ENCODE results near the gene EXOSC6. TPM values are rescaled to one million over a fixed set of nuclear protein-coding genes. Genes with fewer than 3 reads are reported as not detected.
"Not testable (repeated sequence)": the region's sequence is repeated elsewhere in the genome, so short reads cannot be mapped to it uniquely, and the experiment has no call there.

The EXOSC6 gene
- total RNA-seq, 1 donor from 2014 or later = 27.5 TPM

DNA sequence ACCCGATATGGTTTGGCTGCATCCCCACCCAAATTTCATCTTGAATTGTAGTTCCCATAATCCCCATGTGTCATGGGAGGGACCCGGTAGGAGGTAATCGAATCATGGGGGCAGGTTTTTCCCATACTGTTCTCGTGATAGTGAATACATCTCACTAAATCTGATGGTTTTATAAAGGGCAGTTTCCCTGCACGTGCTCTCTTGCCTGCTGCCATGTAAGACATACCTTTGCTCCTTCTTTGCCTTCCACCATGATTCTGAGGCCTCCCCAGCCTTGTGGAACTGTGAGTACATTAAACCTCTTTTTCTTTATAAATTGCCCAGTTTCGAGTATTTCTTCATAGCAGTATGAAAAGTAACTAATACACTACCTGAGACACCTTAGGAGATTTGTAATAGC is 45.4 kb downstream of the EXOSC6 start:
- peaks cover 16% of the 10 kb centered on the region for H3K36me3 Mint-ChIP-seq
- H3K4me3 Mint-ChIP-seq; H3K4me1 Mint-ChIP-seq (ENCODE audit: unreplicated experiment); H3K27me3 Mint-ChIP-seq; H3K9me3 Mint-ChIP-seq; DNase-seq (ENCODE audit: extremely low spot score, unreplicated experiment); H3K27ac Mint-ChIP-seq: not testable (repeated sequence)

GRCh38 chr16:70204668-70205405 is 46.9 kb downstream of the EXOSC6 start:
- not testable (repeated sequence) for DNase-seq (ENCODE audit: extremely low spot score, unreplicated experiment); H3K4me3 Mint-ChIP-seq; H3K27me3 Mint-ChIP-seq; H3K27ac Mint-ChIP-seq; H3K9me3 Mint-ChIP-seq; H3K4me1 Mint-ChIP-seq (ENCODE audit: unreplicated experiment)
- peaks cover 15% of the 10 kb centered on the region for H3K36me3 Mint-ChIP-seq

- H3K36me3 Mint-ChIP-seq = peaks cover 11% of the 10 kb centered on the region
- H3K4me1 Mint-ChIP-seq (ENCODE audit: unreplicated experiment); DNase-seq (ENCODE audit: extremely low spot score, unreplicated experiment); H3K4me3 Mint-ChIP-seq; H3K27ac Mint-ChIP-seq; H3K27me3 Mint-ChIP-seq; H3K9me3 Mint-ChIP-seq: not testable (repeated sequence)
Observed at GRCh38 chr16:70204010-70204409, 47.7 kb downstream of the EXOSC6 start.

DNA sequence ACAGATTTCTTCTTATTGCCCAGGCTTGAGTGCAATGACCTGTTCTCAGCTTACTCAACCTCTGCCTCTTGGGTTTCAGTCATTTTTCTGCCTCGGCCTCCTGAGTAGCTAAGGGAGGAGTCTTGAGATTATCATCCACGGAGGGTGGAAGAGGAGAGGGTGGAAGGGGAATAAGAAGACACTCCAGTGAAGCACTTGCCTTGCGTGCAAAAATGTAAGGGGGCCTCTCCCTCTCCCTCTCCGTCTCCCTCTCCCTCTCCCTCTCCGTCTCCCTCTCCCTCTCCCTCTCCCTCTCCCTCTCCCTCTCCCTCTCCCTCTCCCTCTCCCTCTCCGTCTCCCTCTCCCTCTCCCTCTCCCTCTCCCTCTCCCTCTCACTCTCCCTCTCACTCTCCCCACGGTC is 48.2 kb downstream of the EXOSC6 start:
- H3K27ac Mint-ChIP-seq; H3K9me3 Mint-ChIP-seq; H3K27me3 Mint-ChIP-seq; DNase-seq (ENCODE audit: extremely low spot score, unreplicated experiment); H3K4me3 Mint-ChIP-seq; H3K4me1 Mint-ChIP-seq (ENCODE audit: unreplicated experiment): not testable (repeated sequence)
- peaks cover 11% of the 10 kb centered on the region for H3K36me3 Mint-ChIP-seq

DNA sequence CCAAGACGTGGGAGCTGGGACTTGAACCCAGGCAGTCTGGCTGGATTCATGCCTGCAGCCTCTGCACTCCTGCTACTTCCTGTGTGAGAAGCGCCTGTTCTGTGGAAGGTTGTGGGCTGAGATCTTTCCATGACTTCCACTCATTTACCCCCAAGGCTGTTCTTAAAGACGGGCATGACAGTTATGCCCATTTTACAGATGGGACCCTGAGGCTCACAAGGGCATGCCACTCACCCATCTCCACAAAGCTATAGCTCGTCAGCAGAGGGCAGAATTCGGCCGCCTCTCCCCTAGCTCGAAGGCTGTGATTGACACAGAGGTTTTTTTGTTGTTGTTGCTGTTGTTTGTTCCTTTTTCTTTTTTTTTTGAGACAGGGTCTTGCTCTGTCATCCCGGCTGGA is 51.7 kb downstream of the EXOSC6 start:
- not testable (repeated sequence) for H3K9me3 Mint-ChIP-seq; H3K4me3 Mint-ChIP-seq; DNase-seq (ENCODE audit: extremely low spot score, unreplicated experiment); H3K36me3 Mint-ChIP-seq; H3K27ac Mint-ChIP-seq; H3K27me3 Mint-ChIP-seq; H3K4me1 Mint-ChIP-seq (ENCODE audit: unreplicated experiment)

- not testable (repeated sequence) for DNase-seq (ENCODE audit: extremely low spot score, unreplicated experiment); H3K27ac Mint-ChIP-seq; H3K9me3 Mint-ChIP-seq; H3K4me1 Mint-ChIP-seq (ENCODE audit: unreplicated experiment); H3K27me3 Mint-ChIP-seq; H3K4me3 Mint-ChIP-seq; H3K36me3 Mint-ChIP-seq
Observed at GRCh38 chr16:70199170-70199569, 52.6 kb downstream of the EXOSC6 start.

GRCh38 chr16:70198666-70199065 is 53.1 kb downstream of the EXOSC6 start:
- H3K27ac Mint-ChIP-seq; H3K9me3 Mint-ChIP-seq; H3K4me3 Mint-ChIP-seq; H3K4me1 Mint-ChIP-seq (ENCODE audit: unreplicated experiment); DNase-seq (ENCODE audit: extremely low spot score, unreplicated experiment); H3K36me3 Mint-ChIP-seq; H3K27me3 Mint-ChIP-seq: not testable (repeated sequence)

DNA sequence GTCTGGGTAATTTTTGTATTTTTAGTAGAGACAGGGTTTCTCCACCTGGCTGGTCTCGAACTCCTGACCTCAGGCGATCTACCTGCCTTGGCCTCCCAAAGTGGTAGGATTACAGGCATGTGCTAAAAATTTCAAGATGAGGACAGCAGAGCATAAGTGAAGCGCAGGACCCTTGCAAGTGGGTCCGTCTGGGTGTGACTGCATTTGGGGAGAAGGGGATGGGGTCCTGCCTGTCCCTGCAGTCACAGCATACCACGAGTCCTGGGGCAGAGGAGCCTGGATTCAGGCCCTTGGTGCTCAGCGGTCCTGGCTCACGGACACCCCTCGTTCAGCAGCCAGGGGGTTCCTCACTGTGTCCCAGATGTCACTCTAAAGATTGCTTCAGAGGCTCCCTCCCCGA is 53.5 kb downstream of the EXOSC6 start:
- not testable (repeated sequence) for H3K9me3 Mint-ChIP-seq; H3K4me1 Mint-ChIP-seq (ENCODE audit: unreplicated experiment); H3K36me3 Mint-ChIP-seq; H3K27me3 Mint-ChIP-seq; DNase-seq (ENCODE audit: extremely low spot score, unreplicated experiment); H3K27ac Mint-ChIP-seq; H3K4me3 Mint-ChIP-seq

DNA sequence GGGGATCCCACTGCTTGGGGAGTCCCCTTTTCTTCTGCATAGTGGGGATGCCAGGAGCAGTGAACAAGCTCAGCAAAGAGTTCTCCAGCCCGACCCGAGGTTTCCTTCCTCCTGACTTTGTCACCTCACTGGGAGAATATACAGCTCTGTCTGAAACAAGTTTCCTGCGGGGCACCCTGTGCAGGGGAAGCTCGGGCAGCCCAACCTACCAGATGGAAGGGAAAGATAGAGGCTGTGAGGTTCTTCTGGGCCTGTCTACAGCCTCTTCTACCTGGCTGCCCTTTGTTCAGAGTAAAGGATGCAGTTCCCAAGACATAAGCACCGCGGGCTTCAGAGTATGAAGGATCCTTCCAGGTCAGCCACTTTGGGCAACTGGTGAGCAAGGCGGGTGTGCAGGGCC is 54.1 kb downstream of the EXOSC6 start:
- DNase-seq (ENCODE audit: extremely low spot score, unreplicated experiment); H3K4me3 Mint-ChIP-seq; H3K27me3 Mint-ChIP-seq; H3K4me1 Mint-ChIP-seq (ENCODE audit: unreplicated experiment); H3K9me3 Mint-ChIP-seq; H3K27ac Mint-ChIP-seq; H3K36me3 Mint-ChIP-seq: not testable (repeated sequence)

Other genes starting within 250 kb of the EXOSC6 start
- gene PDPR, start 137.6 kb downstream of the EXOSC6 start, total RNA-seq (ENCODE audit: low replicate concordance) = 15.3 and 29.9 TPM in 2 replicates
- 1.1 TPM in 1 of 2 replicates, not detected in the other for gene CLEC18C, start 78.2 kb downstream of the EXOSC6 start, total RNA-seq (ENCODE audit: low replicate concordance)
- gene AARS1, start 37.6 kb upstream of the EXOSC6 start, total RNA-seq (ENCODE audit: low replicate concordance) = 112 and 123 TPM in 2 replicates
- 27.4 and 32.2 TPM in 2 replicates for gene DDX19B, start 47.2 kb upstream of the EXOSC6 start, total RNA-seq (ENCODE audit: low replicate concordance)
- gene DDX19A, start 95.0 kb upstream of the EXOSC6 start, total RNA-seq (ENCODE audit: low replicate concordance) = 41.4 and 52.7 TPM in 2 replicates
- 8.5 and 37.2 TPM in 2 replicates for gene ST3GAL2, start 187.2 kb upstream of the EXOSC6 start, total RNA-seq (ENCODE audit: low replicate concordance)
- gene FCSK, start 202.7 kb upstream of the EXOSC6 start, total RNA-seq (ENCODE audit: low replicate concordance) = 19.5 and 23.9 TPM in 2 replicates

Data from type B pancreatic cell (in vitro differentiated cells).